GM12878 (cell line): ENCODE measurements around the gene CLSTN2. TPM values are rescaled to one million over a fixed set of nuclear protein-coding genes. Genes with fewer than 3 reads are reported as not detected.

Experiments used
- ATAC-seq: fragments of 200-7000 bp; cut with Tn5 transposase; 3 replicates; pipeline ENCODE4 v1.9.1; 2020; ENCODE audit warnings: mild to moderate bottlenecking, moderate library complexity
- BruUV-seq: library from RNA; stranded (reverse); fragments of 400-500 nt; replicated peaks from 2 replicates; lab custom pipeline; 2021; lab: Mats Ljungman, UMichigan
- CTCF ChIA-PET: fragments of 300-600 bp; sonication (Branson Sonifier 250); formaldehyde crosslinking; extraction: SDS; loops from one replicate; lab custom pipeline; 2021; ENCODE audit warnings: inconsistent platforms; lab: Yijun Ruan, JAX
- POLR2A ChIA-PET: fragments of 350-600 bp; formaldehyde crosslinking; extraction: SDS; loops from one replicate; lab custom pipeline; 2021; ENCODE audit warnings: inconsistent platforms; lab: Charles Lee
- RAD21 ChIA-PET: fragments of 300-600 bp; sonication (Branson Sonifier 250); formaldehyde crosslinking; loops from one replicate; lab custom pipeline; 2023; ENCODE audit warnings: antibody characterized with exemption; ENCODE audit not compliant: unreplicated experiment; lab: Charles Lee
- SMC1A ChIA-PET: fragments of 300-600 bp; sonication (Branson Sonifier 250); formaldehyde crosslinking; loops from one replicate; lab custom pipeline; 2023; ENCODE audit not compliant: unreplicated experiment, uncharacterized antibody; lab: Charles Lee
- DNase-seq: peaks from one replicate; pipeline ENCODE4 v3.0.0-alpha.2; 2011; ENCODE audit warnings: low read depth, low spot score
- FAIRE-seq: peaks from 3 replicates; lab custom pipeline; 2011; peaks lifted over from hg19 to GRCh38; lab: Jason Lieb, UNC
- H2AFZ ChIP-seq: 2 replicates; pipeline ENCODE4 v1.6.0; 2011; ENCODE audit warnings: low read depth, low read length, control low read depth; ENCODE audit not compliant: control insufficient read depth
- H3K27ac ChIP-seq: 2 replicates; pipeline ENCODE4 v1.5.1; 2011; ENCODE audit warnings: control low read depth; ENCODE audit not compliant: control insufficient read depth, insufficient read depth
- H3K27me3 ChIP-seq, 2 experiments: replicated peaks in 1 of 2; 2 replicates each; pipeline versions ENCODE4 v1.6.0 to v1.6.1; 2011; ENCODE audit warnings: low read length in 1 of 2; ENCODE audit not compliant: control insufficient read depth in 2 of 2, insufficient read depth in 2 of 2
- H3K36me3 ChIP-seq, 2 experiments: 2 replicates each; pipeline ENCODE4 v1.5.1; 2011; ENCODE audit warnings: low read length in 1 of 2; ENCODE audit not compliant: control insufficient read depth in 2 of 2, insufficient read depth in 2 of 2
- H3K4me1 ChIP-seq: 2 replicates; pipeline ENCODE4 v1.6.1; 2011; ENCODE audit warnings: mild to moderate bottlenecking, low read length, moderate library complexity, mixed read lengths; ENCODE audit not compliant: control insufficient read depth, insufficient read depth
- H3K4me2 ChIP-seq: 2 replicates; pipeline ENCODE4 v1.6.0; 2011; ENCODE audit warnings: control low read depth; ENCODE audit not compliant: control insufficient read depth, insufficient read depth
- H3K4me3 ChIP-seq: fragments of 200-600 bp; sonication (generic); 2 replicates; pipeline ENCODE4 v1.5.1; 2016
- H3K79me2 ChIP-seq: 2 replicates; pipeline ENCODE4 v1.6.0; 2011; ENCODE audit warnings: low read length; ENCODE audit not compliant: control insufficient read depth, insufficient read depth
- H3K9ac ChIP-seq: 2 replicates; pipeline ENCODE4 v1.8.0; 2011; ENCODE audit warnings: low read length, control low read depth, mixed read lengths; ENCODE audit not compliant: control insufficient read depth, insufficient read depth
- H3K9me3 ChIP-seq: replicated peaks from 3 replicates; pipeline ENCODE4 v1.5.1; 2011; ENCODE audit warnings: mild to moderate bottlenecking, low read length; ENCODE audit not compliant: control insufficient read depth, insufficient read depth
- H4K20me1 ChIP-seq: 2 replicates; pipeline ENCODE4 v1.6.0; 2011; ENCODE audit not compliant: control insufficient read depth, insufficient read depth
- MTA3 ChIP-seq: IDR thresholded peaks from 2 replicates; pipeline ENCODE4 v1.6.1; 2012; ENCODE audit warnings: low read length, inconsistent platforms, borderline replicate concordance
- MYB ChIP-seq: fragments of 150-350 bp; IDR thresholded peaks from 2 replicates; pipeline ENCODE4 v1.6.1; 2014; ENCODE audit warnings: mild to moderate bottlenecking, low read depth, low read length, borderline replicate concordance
- RBBP5 ChIP-seq: fragments of 200-600 bp; sonication (generic); conservative IDR thresholded peaks from 2 replicates; pipeline ENCODE4 v1.6.1; 2016
- SRF ChIP-seq, 2 experiments: IDR thresholded peaks; 2 replicates each; pipeline ENCODE4 v1.6.1; 2011; ENCODE audit warnings: low read depth in 2 of 2, low read length in 2 of 2, mild to moderate bottlenecking in 1 of 2, moderate library complexity in 1 of 2
- YBX1 ChIP-seq: fragments of 450-650 bp; IDR thresholded peaks from 2 replicates; pipeline ENCODE4 v1.6.1; 2016; ENCODE audit warnings: antibody characterized with exemption
- ZBTB11 ChIP-seq: fragments of 450-650 bp; formaldehyde crosslinking; IDR thresholded peaks from 2 replicates; pipeline ENCODE4 v1.5.0; 2022; ENCODE audit warnings: mild to moderate bottlenecking, missing genetic modification characterization
- ZZZ3 ChIP-seq: IDR thresholded peaks from 2 replicates; pipeline ENCODE4 v1.6.1; 2011; ENCODE audit warnings: low read depth; ENCODE audit not compliant: control insufficient read depth, insufficient read length
- WGBS: methylation state at CpG from one replicate; pipeline ENCODE4 v1.1.6; 2016; ENCODE audit warnings: low lambda C conversion rate; ENCODE audit not compliant: insufficient replicate concordance, insufficient coverage; ENCODE audit errors: missing lambda C conversion rate; 5-methylcytosine and 5-hydroxymethylcytosine counted together
- in situ Hi-C: fragments of 300-500 bp; cut with MboI; formaldehyde crosslinking; loops from 9 replicates; pipeline ENCODE4 v1.14.3; 2018; ENCODE audit warnings: mixed read lengths
- intact Hi-C: fragments of 100-400 bp; cut with micrococcal nuclease; formaldehyde crosslinking; loops from one replicate; pipeline ENCODE4 v1.14.2; 2022; ENCODE audit not compliant: unreplicated experiment
- polyA plus RNA-seq, 11 experiments: library from polyadenylated mRNA; depleted of rRNA in 4 of 11; unstranded in 6 of 11; stranded (reverse) in 5 of 11; fragments of >200 nt; fragmentation: Nextera tagmentation in 4 of 11; fragmentation: Illumina TruSeq in 1 of 11; extraction: Ambion mirVana in 4 of 11; extraction: Trizol in 1 of 11; gene quantifications; 1 replicate in 1 of 11; 2 replicates in 10 of 11; pipeline versions ENCODE4 v1.2.1 to v1.2.3, GENCODE V29; 2011 to 2016; ENCODE audit warnings: inconsistent platforms in 2 of 11, missing spikeins in 2 of 11, low read depth in 1 of 11
- total RNA-seq, 4 experiments: library from RNA; depleted of rRNA in 3 of 4; stranded (reverse); fragments of >200 nt in 3 of 4; fragmentation: Illumina TruSeq in 1 of 4; extraction: Trizol in 1 of 4; gene quantifications; 2 replicates each; pipeline versions ENCODE4 v1.2.1 to v1.2.3, GENCODE V29; 2013 to 2021

Gene CLSTN2
- total and polyA plus RNA-seq, 10 of the 15 experiments (the other 5 are each of a cell fraction or from before 2014, with no cell fraction given) = under 0.01 to 0.10 (median under 0.01) TPM; not detected in 5

- no peak for TF ChIP-seq ZBTB11
- no peak for TF ChIP-seq MTA3
- TF ChIP-seq RBBP5 = no peak
- no peak for TF ChIP-seq MYB
- TF ChIP-seq ZZZ3 = no peak
- no peak for TF ChIP-seq YBX1
- TF ChIP-seq SRF (IDR thresholded peaks at IDR 0.05; ENCODE audit: low read depth in 2 of 2, low read length in 2 of 2) = no peak
- Histone ChIP-seq H3K4me1 (no peaks in the 10 kb centered on the region), H3K79me2 (no peaks in the 10 kb centered on the region), H3K9me3 (no peaks in the 10 kb centered on the region), H4K20me1 (no peaks in the 10 kb centered on the region), H2AFZ (no peak overlapping the region), H3K4me3 (no peak overlapping the region), H3K27ac (no peak overlapping the region), H3K36me3 (no peaks in the 10 kb centered on the region), H3K9ac (no peak overlapping the region), H3K4me2 (no peak overlapping the region), H3K27me3 (no peaks in the 10 kb centered on the region)
- ChIA-PET RAD21 (no interaction called here), POLR2A (no interaction called here), CTCF (no interaction called here), SMC1A (no interaction called here)
- in situ Hi-C loops (no loop called here), intact Hi-C loops (no loop called here)
- DNase-seq = no peak
- 13% methylated on average over 3 of the region's 3 CpGs for WGBS
- ATAC-seq = no peak
- no peak for FAIRE-seq
- no TSS peak for BruUV-seq
Measured at GRCh38 chr3:139909811-139910210, 25.2 kb upstream of the CLSTN2 start.
